A549 (cell line): ENCODE data around the gene EML4.

Source experiments
- CTCF ChIP-seq: fragments of >200 bp; sonication (Bioruptor Twin); formaldehyde crosslinking; IDR thresholded peaks from 3 replicates; pipeline ENCODE4 v1.5.1; 2016
- ESRRA ChIP-seq: fragments of 150-350 bp; IDR thresholded peaks from 2 replicates; pipeline ENCODE4 v1.6.1; 2014; ENCODE audit warnings: mild to moderate bottlenecking, low read length, borderline replicate concordance
- HEYL ChIP-seq: fragments of 250-450 bp; sonication (Bioruptor Pico); IDR thresholded peaks from 2 replicates; pipeline ENCODE4 v1.8.0; 2021; ENCODE audit warnings: mild to moderate bottlenecking, moderate library complexity
- MAFK ChIP-seq: fragments of 450-650 bp; IDR thresholded peaks from 2 replicates; pipeline ENCODE4 v1.6.1; 2014; ENCODE audit not compliant: partially characterized antibody
- PHF8 ChIP-seq: fragments of 200-600 bp; sonication (generic); IDR thresholded peaks from 2 replicates; pipeline ENCODE4 v1.6.1; 2016; ENCODE audit warnings: low read depth, mild to moderate bottlenecking, antibody characterized with exemption, moderate library complexity, borderline replicate concordance
- POLR2A ChIP-seq: IDR thresholded peaks from 2 replicates; pipeline ENCODE4 v1.6.1; 2012; ENCODE audit warnings: mild to moderate bottlenecking, low read length
- RAD21 ChIP-seq, 2 experiments: fragments of >200 bp in 1 of 2; sonication (Bioruptor Twin) in 1 of 2; formaldehyde crosslinking in 1 of 2; IDR thresholded peaks in 1 of 2; conservative IDR thresholded peaks in 1 of 2; 2 replicates in 1 of 2; 3 replicates in 1 of 2; pipeline ENCODE4 v1.6.1; 2012 to 2018; ENCODE audit warnings: inconsistent platforms in 1 of 2
- SMC3 ChIP-seq: fragments of >200 bp; sonication (Bioruptor Twin); formaldehyde crosslinking; IDR thresholded peaks from 3 replicates; pipeline ENCODE4 v1.6.1; 2018; ENCODE audit warnings: inconsistent platforms
- USF2 ChIP-seq: fragments of 450-650 bp; IDR thresholded peaks from 2 replicates; pipeline ENCODE4 v1.6.1; 2014; ENCODE audit warnings: antibody characterized with exemption
- TF ChIP-seq, protein P1 (sequence below): IDR thresholded peaks from 2 replicates; pipeline ENCODE4 v1.6.1; 2012

DNA sequence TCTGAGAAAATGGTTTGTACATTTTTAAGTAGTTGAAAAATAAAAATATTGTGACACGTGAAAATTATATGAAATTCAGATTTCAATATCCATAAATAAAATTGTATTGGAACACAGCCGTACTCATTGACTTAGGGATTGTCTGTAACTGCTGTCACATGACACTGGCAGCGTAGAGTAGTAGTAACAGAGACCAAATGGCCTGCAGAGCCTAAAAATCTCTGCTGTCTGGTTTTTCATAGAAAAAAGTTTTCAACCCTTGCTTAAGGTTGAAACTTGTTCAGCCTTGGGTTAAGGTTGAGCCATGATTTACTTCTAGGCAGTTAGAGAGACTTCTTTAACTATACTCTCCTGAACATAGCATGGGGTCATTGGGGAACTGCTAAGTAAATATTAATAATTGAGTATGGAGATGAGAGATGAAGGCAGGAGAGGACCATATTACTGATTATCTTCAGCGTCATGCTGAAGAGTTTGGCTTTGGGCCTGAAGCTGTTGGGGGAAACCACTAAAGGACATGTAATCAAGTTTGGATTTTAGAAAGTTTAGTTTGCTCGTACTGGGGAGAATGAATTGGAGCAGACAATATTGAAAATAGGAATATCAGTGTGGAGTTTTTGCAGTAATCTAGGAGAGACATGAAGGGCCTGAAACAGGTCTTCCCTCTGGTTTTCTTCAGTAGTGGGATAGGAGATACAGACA lies 16.2 kb downstream of the EML4 start:
- TF ChIP-seq CTCF (no peak), RAD21 (conservative IDR thresholded peaks at IDR 0.05 in 1 of 2, IDR thresholded peaks at IDR 0.05 in 1 of 2) (no peak), ESRRA (no peak), POLR2A (no peak), PHF8 (no peak), HEYL (CRISPR knock-in tag) (no peak), SMC3 (no peak), USF2 (no peak), MAFK (no peak)
- TF ChIP-seq, protein P1, sequence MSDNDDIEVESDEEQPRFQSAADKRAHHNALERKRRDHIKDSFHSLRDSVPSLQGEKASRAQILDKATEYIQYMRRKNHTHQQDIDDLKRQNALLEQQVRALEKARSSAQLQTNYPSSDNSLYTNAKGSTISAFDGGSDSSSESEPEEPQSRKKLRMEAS, result no peak
